ENCODE data around the gene HSD11B1.

HSD11B1 gene

DNA sequence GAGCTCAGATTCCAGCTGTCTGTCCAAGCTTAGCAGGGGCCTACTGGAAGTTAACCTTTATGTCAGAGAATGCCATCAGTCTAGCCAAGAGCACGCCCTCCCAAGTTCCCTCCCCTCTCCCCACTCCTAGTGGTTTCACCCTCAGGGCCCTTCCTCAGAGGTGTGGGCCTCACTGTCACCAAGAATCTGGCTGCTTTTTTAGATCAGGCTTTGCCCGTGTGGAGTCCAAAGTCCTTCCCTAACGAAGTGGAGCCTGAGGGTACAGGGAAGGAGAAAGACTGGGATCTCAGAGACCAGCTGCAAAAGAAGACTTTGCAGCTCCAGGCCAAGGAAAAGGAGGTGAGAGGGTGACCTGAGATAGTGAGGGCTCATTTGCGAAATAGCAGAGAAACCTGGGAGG lies 75.6 kb downstream of the HSD11B1 start:
- Mint-ChIP-seq H3K27ac (peak overlapping the region; percentile 58), H3K36me3 (ENCODE audit: low read depth) (peaks cover 67% of the 10 kb centered on the region), H3K27me3 (ENCODE audit: low read depth) (no peaks in the 10 kb centered on the region), H3K9me3 (no peaks in the 10 kb centered on the region), H3K4me3 (no peak overlapping the region), H3K4me1 (ENCODE audit: low read depth) (peaks cover 49% of the 10 kb centered on the region)
- no peak for DNase-seq (ENCODE audit: low spot score)

DNA sequence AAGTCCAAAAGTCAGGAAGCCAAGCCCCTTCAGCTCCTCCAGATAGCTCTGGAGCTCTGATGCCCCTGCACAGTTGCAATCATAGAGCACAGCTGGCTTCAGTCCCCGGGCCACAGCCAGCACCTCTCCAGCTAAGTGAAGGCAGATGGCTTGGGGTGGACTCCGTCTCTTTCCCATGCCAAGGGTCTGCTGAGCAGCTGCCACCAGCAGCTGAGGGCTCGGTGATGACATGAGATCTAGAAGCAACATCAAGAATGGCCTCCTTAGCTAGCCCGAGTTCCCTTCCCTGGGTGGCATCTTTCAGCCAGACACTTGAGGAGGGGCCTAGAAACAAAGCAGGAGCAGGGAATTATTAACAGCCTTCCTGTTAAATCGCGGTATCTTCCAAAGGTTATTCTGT lies 78.7 kb downstream of the HSD11B1 start:
- no peaks in the 10 kb centered on the region for H3K27me3 Mint-ChIP-seq (ENCODE audit: low read depth)
- peaks cover 41% of the 10 kb centered on the region for H3K36me3 Mint-ChIP-seq (ENCODE audit: low read depth)
- H3K9me3 Mint-ChIP-seq = no peaks in the 10 kb centered on the region
- no peak for DNase-seq (ENCODE audit: low spot score)
- H3K27ac Mint-ChIP-seq = peak overlapping the region; percentile 93
- peaks cover 51% of the 10 kb centered on the region for H3K4me1 Mint-ChIP-seq (ENCODE audit: low read depth)
- H3K4me3 Mint-ChIP-seq = peak overlapping the region; percentile 93
